GM23248 (cell line): ENCODE results near the gene KRT71.

Source experiments
- EZH2 ChIP-seq: fragments of 200-600 bp; sonication (generic); IDR thresholded peaks from 2 replicates; pipeline ENCODE4 v1.6.1; 2018; ENCODE audit warnings: antibody characterized with exemption, mild to moderate bottlenecking; ENCODE audit not compliant: insufficient read depth, poor library complexity, severe bottlenecking
- EZH2phosphoT487 ChIP-seq: fragments of 200-600 bp; sonication (generic); IDR thresholded peaks from 2 replicates; pipeline ENCODE4 v1.6.1; 2018; ENCODE audit warnings: antibody characterized with exemption, moderate library complexity, mild to moderate bottlenecking, low read depth; ENCODE audit not compliant: insufficient read depth

GRCh38 chr12:52558781-52559445 lies 6.0 kb upstream of the KRT71 start:
- TF ChIP-seq EZH2 (no peak), EZH2phosphoT487 (no peak)
